NCI-H2107 (cell line): Measurements from ENCODE around the gene ALG8.
"Not testable (repeated sequence)": the region's sequence is repeated elsewhere in the genome, so short reads cannot be mapped to it uniquely, and the experiment has no call there.

Experiments
- DNase-seq: peaks from one replicate; lab custom pipeline; 2025; lab: John Stamatoyannopoulos, UW

ALG8 gene

DNA sequence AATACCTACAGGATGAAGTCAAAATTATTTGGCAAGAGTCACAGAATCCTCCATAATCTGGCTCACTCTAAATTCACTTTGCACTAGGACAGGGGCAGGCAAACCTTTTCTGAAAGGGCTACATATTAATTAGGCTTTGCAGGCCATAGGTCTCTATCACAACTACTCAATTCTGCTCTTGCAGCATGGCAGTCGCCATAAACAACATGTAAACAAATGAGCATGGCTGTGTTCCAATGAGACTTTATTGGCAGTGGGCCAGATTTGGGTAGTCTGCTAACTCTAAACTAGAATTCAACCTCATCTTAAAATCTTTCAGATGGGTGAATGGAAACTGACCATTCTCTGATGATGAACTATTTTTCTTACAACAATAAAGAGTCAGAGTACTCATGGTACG is 70.0 kb downstream of the ALG8 start:
- DNase-seq, result no peak

DNA sequence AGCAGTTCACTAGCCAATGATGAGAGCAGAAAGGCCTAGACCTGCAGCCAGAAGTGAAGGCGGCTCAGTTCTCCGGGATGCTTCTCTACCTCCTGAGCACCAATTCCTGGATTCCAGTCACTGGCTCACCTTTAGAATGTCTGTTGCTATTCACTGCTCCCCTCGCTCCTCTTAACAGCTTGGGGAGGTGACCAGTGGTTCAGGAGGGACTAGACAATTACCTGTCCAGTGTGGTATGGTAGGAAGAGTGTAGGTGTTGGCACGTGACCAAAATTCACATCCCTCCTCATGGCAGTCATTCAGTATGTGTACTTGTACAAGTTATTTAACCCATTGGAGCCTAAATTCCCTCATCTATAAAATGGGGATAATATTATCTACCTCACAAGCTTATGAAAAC is 71.7 kb downstream of the ALG8 start:
- no peak for DNase-seq

DNA sequence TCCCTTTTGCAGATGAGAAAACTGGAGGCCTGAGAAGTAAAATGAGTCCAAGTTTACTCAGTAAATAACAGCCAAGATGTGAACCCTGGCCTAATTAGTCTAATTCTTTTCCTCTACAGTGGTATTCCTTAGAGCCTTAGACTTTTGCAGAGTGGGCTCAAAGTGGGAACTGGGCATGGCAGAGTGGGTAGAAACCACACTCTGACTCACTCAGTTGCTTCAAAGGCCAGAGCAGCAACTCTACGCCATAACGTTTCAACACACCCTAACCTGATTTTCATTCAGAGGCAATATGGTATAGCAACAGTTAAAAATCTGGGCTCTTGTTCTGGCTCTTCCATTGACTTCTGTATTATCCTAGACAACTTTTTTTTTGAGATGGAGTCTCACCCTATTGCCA is 73.0 kb downstream of the ALG8 start:
- no peak for DNase-seq

DNA sequence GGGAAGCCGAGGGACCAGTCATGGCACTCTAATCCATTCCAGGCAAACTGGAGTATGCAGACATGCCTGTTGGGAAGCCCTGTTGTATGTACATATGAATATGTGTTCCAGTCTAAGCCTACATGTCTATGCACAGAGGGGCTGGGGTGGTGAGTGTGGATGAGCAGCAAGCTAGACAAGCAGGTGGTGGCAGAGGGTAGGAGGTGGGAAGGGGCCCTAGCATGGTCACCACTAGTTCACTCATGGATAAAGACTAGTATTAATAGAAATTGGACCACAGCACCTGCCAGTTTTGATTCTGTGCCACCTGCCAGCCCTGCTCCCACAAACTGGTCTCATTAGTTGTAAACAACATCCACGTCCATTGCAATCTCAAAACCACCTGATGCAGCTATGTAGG is 74.2 kb downstream of the ALG8 start:
- DNase-seq, result no peak

DNA sequence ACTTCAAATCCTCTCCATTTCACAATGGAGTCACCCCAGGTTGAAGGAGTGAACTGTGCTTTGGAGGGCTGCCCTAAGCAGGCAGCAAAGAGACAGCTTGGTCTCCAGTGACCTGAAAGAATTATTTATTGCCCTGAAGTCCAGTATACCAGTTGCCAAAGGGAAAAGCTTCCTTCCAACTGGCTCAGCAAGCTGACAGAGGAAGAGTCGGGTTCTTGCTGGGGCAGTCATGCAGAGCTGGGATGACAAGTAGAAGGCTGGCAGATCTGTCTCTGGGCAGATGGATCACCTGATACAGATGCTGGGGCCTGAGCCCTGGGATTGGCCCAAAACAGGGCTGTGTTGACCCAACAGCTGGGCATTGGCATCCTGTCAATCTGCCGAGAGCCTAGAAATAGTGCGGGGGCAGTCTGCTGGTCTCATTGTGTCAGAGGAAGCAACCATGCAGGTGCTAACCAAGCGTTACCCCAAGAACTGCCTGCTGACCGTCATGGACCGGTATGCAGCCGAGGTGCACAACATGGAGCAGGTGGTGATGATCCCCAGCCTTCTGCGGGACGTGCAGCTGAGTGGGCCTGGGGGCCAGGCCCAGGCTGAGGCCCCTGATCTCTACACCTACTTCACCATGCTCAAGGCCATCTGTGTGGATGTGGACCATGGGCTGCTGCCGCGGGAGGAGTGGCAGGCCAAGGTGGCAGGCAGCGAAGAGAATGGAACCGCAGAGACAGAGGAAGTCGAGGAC is 75.8 kb downstream of the ALG8 start, which contains the start of gene THRSP:
Gene THRSP (plus strand): TSS at position 422 of the 742 bp plus-strand sequence. CDS start 21 bp downstream, at position 443.
- DNase-seq, result no peak

DNA sequence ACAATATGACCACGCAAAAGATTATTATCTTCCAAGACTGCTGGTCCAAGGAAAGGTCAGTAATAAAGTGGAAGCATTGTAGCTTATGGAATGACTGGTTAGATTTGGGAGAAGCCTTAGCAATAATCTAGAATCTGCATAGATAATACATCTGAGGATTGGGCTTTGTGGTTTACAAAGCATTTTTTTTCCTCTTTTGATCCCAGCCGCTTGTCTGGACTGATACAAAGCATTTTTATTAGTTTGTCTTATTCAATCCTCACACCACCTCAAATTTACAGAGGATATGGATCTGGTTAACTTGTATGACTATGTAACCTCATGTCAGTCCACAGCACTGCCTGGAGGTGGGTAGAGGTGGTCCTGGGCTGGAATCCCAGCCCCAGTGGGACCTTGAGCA is 76.8 kb downstream of the ALG8 start:
- DNase-seq, result no peak

DNA sequence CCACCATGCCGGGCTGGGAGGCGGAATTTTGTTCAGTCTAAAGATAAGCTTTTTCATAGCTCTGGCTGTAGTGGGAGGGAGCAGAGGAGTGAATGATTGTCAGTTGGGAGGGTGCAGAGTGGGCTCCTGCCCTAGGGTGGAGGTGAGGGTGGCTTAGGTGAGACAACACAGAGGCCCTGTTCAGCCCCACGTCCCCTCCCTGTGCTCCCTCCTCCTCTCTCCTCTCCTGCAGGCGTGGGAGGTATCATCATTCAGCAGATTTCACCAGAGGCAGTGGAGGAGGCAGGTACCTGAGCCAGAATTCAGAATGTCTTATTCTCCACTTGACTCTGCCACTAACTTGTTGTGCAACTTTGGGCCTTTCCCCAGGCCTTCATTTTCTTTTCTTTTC is 77.5 kb downstream of the ALG8 start:
- no peak for DNase-seq

DNA sequence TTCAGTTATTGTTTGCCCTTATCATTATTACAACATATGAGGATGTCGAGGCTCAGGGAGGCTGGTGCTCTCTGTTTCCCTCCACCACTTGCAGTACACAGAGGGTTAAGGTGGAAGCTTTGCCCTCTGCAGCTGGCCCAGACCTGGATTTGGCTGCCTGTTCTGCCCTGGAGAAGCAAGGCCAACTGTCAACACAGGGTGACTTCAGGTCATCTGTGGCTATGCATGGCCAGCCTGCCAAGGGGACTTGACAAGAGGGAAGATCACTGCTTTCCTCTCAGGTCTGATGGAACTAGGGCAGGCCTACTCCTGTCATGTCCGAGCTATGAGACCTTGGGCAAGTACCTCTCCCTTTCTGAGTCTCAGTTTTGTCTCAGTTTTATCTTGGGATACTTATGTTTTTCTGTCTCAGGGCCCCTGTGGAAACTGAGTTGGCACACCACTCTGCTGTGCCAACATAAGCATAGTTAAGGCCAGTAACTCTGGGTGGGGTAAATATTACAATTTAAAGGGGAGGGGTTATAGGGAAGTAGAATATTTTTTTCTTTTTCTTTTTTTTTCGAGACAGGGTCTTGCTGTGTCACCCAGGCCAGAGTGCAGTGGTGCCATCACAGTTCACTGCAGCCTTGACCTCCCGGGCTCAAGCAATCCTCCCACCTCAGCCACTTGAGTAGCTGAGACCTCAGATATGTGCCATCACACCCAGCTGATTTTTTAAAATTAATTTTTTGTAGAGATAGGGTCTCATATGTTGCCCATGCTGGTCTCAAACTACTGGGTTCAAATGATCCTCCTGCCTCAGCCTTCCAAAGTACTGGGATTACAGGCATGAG is 78.1 kb downstream of the ALG8 start:
- no peak for DNase-seq

DNA sequence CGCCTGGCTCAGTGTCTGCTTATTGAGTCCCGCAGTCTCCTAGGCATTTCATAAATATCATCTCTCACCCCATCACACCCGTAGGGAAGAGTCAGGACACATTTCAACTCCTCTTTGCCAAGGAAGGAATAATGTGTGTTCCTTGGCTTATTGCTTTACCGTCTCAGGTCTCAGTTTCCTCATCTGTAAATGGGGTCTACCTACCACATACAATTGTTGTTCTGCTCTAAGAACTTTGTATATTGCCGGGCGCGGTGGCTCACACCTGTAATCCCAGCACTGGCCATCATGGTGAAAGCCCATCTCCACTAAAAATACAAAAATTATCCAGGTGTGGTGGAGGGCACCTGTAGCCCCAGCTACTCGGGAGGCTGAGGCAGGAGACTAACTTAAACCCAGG is 78.9 kb downstream of the ALG8 start:
- no peak for DNase-seq

DNA sequence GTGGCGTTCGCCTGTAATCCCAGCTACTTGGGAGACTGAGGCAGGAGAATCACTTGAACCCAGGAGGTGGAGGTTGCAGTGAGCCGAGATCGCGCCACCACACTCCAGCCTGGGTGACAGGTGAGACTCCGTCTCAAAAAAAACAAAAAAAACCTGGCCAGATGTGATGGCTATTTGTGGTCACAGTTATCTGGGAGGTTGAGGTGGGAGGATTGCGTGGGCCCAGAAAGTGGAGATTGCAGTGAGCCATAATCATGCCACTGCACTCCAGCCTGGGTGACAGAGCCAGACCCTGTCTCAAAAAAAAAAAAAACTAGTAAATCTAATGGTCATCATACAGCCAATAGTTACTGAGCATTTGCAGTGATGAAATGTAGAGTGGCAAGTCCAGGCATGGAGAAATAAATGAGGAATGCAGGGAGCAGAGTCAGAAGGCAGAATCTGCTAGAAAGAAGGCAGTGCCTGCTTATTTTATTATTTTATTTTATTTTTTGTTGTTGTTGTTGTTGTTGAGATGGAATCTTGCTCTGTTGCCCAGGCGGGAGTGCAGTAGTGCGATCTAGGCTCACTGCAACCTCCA is 79.6 kb downstream of the ALG8 start:
- not testable (repeated sequence) for DNase-seq

DNA sequence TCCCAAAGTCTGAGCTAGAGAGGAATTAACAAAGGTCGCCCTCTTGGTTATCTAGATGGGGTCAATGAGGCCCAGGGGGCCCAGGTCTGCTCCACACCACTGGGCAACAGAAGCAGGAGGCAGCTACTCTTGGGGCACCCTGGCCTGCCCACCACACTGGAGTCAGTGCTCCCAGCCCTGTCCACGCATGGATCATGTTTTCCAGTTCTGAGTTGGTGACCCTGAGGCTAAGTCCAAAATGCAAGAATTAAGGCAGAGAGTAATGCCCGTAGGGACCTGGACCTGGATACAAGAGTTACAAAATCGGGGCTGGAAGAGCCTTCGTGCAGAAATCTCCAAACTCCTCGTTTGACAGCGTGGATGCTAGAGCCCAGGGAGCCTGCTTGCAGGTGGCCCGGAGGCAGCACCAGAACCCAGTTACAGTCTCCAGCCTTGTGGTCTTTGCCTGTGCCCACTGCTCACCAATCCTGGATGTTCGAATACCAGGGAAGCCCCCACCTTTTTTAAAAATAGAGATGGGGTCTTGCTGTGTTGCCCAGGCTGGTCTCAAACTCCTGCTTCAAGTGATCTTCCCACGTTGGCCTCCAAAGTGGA is 81.9 kb downstream of the ALG8 start:
- DNase-seq, result no peak

DNA sequence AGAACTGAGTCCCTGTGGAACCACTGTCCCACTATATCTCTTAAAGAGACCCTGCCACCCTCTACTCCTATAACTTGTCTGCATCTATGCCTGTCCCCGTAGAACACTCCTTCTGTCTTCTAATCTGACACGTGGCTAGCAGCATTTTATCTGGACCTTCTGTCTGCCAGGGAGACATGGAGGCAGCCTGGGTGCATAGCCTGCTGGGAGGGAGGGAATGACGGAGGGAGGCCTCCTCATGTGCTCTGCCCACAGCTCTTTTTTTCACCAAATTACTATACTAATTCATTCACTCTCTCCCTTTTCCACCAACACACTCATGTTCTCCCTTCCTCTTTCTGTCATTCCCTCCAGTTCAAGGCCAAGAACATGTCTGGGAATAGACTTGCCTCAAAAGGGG is 83.3 kb downstream of the ALG8 start:
- no peak for DNase-seq

DNA sequence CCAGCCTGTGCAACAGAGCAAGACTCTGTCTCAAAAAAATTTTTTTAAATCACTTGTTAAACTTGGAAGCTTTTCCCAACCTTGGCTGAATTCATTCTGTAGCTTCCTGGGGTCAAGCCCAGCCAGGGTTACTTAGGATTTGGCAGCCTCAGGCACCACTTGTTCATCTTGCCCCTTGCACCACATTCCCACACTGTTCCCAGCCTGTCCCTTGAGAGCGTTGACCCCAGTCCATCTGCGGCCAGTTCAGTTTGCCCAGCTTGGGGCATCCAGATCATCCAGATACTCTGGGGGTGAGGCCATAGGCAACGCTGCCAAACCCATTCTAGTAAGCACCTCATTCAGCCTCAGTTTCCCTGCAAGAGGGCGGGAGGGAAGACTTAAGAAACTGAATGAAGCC is 84.5 kb downstream of the ALG8 start:
- no peak for DNase-seq

DNA sequence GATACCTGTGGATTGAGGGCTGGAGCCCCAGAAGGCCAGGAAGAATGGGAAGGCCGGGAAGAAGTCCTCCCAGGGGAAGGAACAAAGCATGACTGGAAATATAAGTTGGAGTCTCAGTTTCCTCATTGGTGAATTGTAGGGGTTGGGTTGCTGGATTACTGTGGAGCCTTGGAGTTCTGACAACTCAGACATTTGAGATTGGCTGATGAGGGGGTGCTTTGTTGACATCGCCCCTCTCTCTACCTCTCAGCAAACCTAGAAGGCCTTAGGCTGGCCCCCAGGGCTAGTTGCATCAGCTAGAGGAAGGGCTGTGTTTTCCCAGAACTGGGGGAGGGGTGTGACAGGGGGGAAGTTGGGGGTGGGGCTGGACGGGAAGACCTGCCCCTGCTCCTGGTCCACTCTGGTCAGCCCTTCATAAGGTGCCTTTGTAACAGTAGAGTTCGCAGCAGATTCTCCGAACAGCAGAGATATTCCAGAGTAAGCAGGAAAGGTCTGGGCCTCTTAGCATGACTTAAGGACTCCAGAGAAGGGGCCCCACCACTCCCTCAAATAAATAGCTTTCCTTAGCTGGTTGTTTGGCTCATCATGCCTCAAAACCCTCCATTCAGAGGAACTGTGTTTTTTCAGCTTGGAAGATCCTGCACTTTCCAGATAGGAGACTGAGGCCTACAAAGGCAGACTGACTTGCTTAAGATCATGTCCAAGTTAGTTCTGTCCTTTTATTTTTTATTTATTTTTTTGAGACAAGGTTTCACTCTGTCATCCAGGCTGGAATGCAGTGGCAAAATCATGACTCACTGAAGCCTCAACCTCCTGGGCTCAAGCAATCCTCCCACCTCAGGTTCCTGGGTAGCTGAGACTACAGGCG is 88.2 kb downstream of the ALG8 start:
- no peak for DNase-seq
